Pancreas (tissue), 10 donors: ENCODE results near the gene TRAT1. TPM values are rescaled to one million over a fixed set of nuclear protein-coding genes. Genes with fewer than 3 reads are reported as not detected.

ENCODE experiments used
- ATAC-seq, 4 donors: fragments of 200-7000 bp; cut with Tn5 transposase; one replicate each; pipeline versions ENCODE4 v1.8.0 to v1.9.1; 2020; ENCODE audit warnings: mild to moderate bottlenecking in 4 of 4, moderate library complexity in 4 of 4
- DNase-seq, 6 donors: peaks; one replicate each; pipeline ENCODE4 v3.0.0-alpha.2; 2020
- FAIRE-seq: peaks from 2 replicates; lab custom pipeline; 2012; peaks lifted over from hg19 to GRCh38; lab: Jason Lieb, UNC
- H3K27ac ChIP-seq, 4 donors: fragments of 200-600 bp; sonication (generic); 1 replicate in 3 of 4; 2 replicates in 1 of 4; pipeline versions ENCODE4 v1.5.0 to v1.8.0; 2020
- H3K27me3 ChIP-seq, 4 donors: fragments of 200-600 bp; one replicate each; pipeline ENCODE4 v1.8.0; 2021
- H3K36me3 ChIP-seq, 3 donors: fragments of 200-600 bp; sonication (generic) in 1 of 3; one replicate each; pipeline versions ENCODE4 v1.5.0 to v1.8.0; 2020 to 2021
- H3K4me1 ChIP-seq, 3 donors: fragments of 200-600 bp; one replicate each; pipeline ENCODE4 v1.8.0; 2021
- H3K4me3 ChIP-seq, 4 donors: fragments of 200-600 bp; sonication (generic) in 2 of 4; one replicate each; pipeline versions ENCODE4 v1.5.0 to v1.8.0; 2020 to 2021
- H3K9me3 ChIP-seq, 4 donors: fragments of 200-600 bp; one replicate each; pipeline ENCODE4 v1.8.0; 2021
- CTCF ChIP-seq, 4 donors: fragments of 200-600 bp; sonication (generic) in 3 of 4; IDR thresholded peaks; one replicate each; pipeline versions ENCODE4 v1.5.0 to v1.8.0; 2021; ENCODE audit warnings: antibody characterized with exemption in 4 of 4
- WGBS, 2 donors: extraction: QIAGEN DNeasy Blood & Tissue Kit; methylation state at CpG; one replicate each; pipeline ENCODE4 v1.1.7; 2013; 5-methylcytosine and 5-hydroxymethylcytosine counted together
- intact Hi-C, 3 donors: fragments of 100-400 bp; cut with DNase I; formaldehyde crosslinking; loops; one replicate each; pipeline versions ENCODE4 v1.11.1 to v1.14.2; 2022
- polyA plus RNA-seq, 2 donors: library from polyadenylated mRNA; stranded (reverse); fragments of 200-250 nt; gene quantifications; one replicate each; pipeline ENCODE4 v1.2.3, GENCODE V29; 2013
- total RNA-seq, 6 donors: library from RNA; stranded (reverse); fragmentation: NEBNext Ultra II Directional in 4 of 6; extraction: Animal tissue kit (Norgen Biotek cat#: 25700) in 4 of 6; gene quantifications; one replicate each; pipeline versions ENCODE4 v1.2.1 to v1.2.4, GENCODE V29; 2021 to 2023
- donor health status: healthy with polysubstance abuse.
- donor health status: DM: no; HTN: no; CAD: no; lungs with moderate emphysema.
- donor health status: DM: no; HTN: no; CAD: no.
- donor health status: control.
- donor health status: control.
- donor health status: Bipolar disorder and iron deficiency.
- donor health status: DM: yes; HTN: yes; CAD: no.
- donor health status: DM: no; HTN: no; CAD: no.
- donor health status: DM: no; HTN: no; CAD: no.
- donor health status: DM: yes; HTN: yes; CAD: no.

The TRAT1 gene
- total and polyA plus RNA-seq, 8 donors: 0.32 TPM; not detected in 7

- no peaks in the 10 kb centered on the region for H3K27me3 ChIP-seq
- no peak for DNase-seq
- H3K9me3 ChIP-seq: no peaks in the 10 kb centered on the region
- H3K27ac ChIP-seq: no peak overlapping the region
- intact Hi-C loops: no loop called here
- TF ChIP-seq CTCF (IDR thresholded peaks at IDR 0.05): no peak
- WGBS, 2 donors: 93% methylated on average over 2 of the region's 2 CpGs
- H3K4me1 ChIP-seq: no peaks in the 10 kb centered on the region
- no peak for FAIRE-seq
- H3K4me3 ChIP-seq: no peak overlapping the region
- H3K36me3 ChIP-seq: no peaks in the 10 kb centered on the region
- ATAC-seq: no peak
Observed at GRCh38 chr3:108887777-108888176, 65.2 kb downstream of the TRAT1 start.

- Histone ChIP-seq H3K36me3 (no peaks in the 10 kb centered on the region), H3K27me3 (no peaks in the 10 kb centered on the region), H3K9me3 (no peaks in the 10 kb centered on the region), H3K27ac (no peak overlapping the region), H3K4me3 (no peak overlapping the region), H3K4me1 (no peaks in the 10 kb centered on the region)
- 61 to 69% methylated on average over 3 of the region's 3 CpGs for WGBS, 2 donors
- DNase-seq (no peak), FAIRE-seq (no peak), ATAC-seq (no peak)
- intact Hi-C loops: no loop called here
- no peak for TF ChIP-seq CTCF (IDR thresholded peaks at IDR 0.05)
Observed at GRCh38 chr3:108891833-108892232, 69.2 kb downstream of the TRAT1 start.

- no peak overlapping the region for H3K4me3 ChIP-seq
- no peaks in the 10 kb centered on the region for H3K36me3 ChIP-seq
- no peak for FAIRE-seq
- intact Hi-C loops: no loop called here
- H3K9me3 ChIP-seq: no peaks in the 10 kb centered on the region
- 79 to 84% methylated on average over 5 of the region's 5 CpGs for WGBS, 2 donors
- no peaks in the 10 kb centered on the region for H3K4me1 ChIP-seq
- no peaks in the 10 kb centered on the region for H3K27me3 ChIP-seq
- no peak for TF ChIP-seq CTCF (IDR thresholded peaks at IDR 0.05)
- no peak for ATAC-seq
- no peak for DNase-seq
- no peak overlapping the region for H3K27ac ChIP-seq
Observed at GRCh38 chr3:108894981-108895380, 72.4 kb downstream of the TRAT1 start.

GRCh38 chr3:108897883-108898282 is 75.3 kb downstream of the TRAT1 start:
- H3K4me1 ChIP-seq: no peaks in the 10 kb centered on the region
- no peaks in the 10 kb centered on the region for H3K9me3 ChIP-seq
- FAIRE-seq (no peak), ATAC-seq (no peak), DNase-seq (no peak)
- no peaks in the 10 kb centered on the region for H3K36me3 ChIP-seq
- intact Hi-C loops: no loop called here
- no peak overlapping the region for H3K4me3 ChIP-seq
- TF ChIP-seq CTCF (IDR thresholded peaks at IDR 0.05): no peak
- no peaks in the 10 kb centered on the region for H3K27me3 ChIP-seq
- H3K27ac ChIP-seq: no peak overlapping the region
- WGBS, 2 donors: 55 to 87% methylated on average over 3 of the region's 3 CpGs

GRCh38 chr3:108899530-108899929 is 76.9 kb downstream of the TRAT1 start:
- ATAC-seq (no peak), DNase-seq (no peak), FAIRE-seq (no peak)
- intact Hi-C loops: no loop called here
- 76% methylated on average over 3 of the region's 3 CpGs for WGBS, 2 donors
- Histone ChIP-seq H3K27me3 (no peaks in the 10 kb centered on the region), H3K9me3 (no peaks in the 10 kb centered on the region), H3K4me1 (no peaks in the 10 kb centered on the region), H3K36me3 (no peaks in the 10 kb centered on the region), H3K27ac (no peak overlapping the region), H3K4me3 (no peak overlapping the region)
- no peak for TF ChIP-seq CTCF (IDR thresholded peaks at IDR 0.05)

Other genes with a start within 250 kb of the TRAT1 start
- gene CIP2A, start 233.3 kb upstream of the TRAT1 start, total RNA-seq: 1 to 10 TPM in 3 of 6 donors, under 1 TPM in 3; 0.23 to 1.5 (median 1.0) TPM
- gene CIP2A, start 233.3 kb upstream of the TRAT1 start, polyA plus RNA-seq: 1 to 10 TPM in 1 of 2 donors, under 1 TPM in 1; 0.19 to 1.0 TPM
- gene DZIP3, start 233.1 kb upstream of the TRAT1 start, total RNA-seq: 1 to 10 TPM; 2.8 to 9.9 (median 6.0) TPM
- 10 to 100 TPM in 1 of 2 donors, 1 to 10 TPM in 1; 3.5 to 12.3 TPM for gene DZIP3, start 233.1 kb upstream of the TRAT1 start, polyA plus RNA-seq
- gene RETNLB, start 65.4 kb upstream of the TRAT1 start, total RNA-seq: not detected
- gene RETNLB, start 65.4 kb upstream of the TRAT1 start, polyA plus RNA-seq: not detected
- gene GUCA1C, start 131.1 kb downstream of the TRAT1 start, total RNA-seq: 10 to 100 TPM in 4 of 6 donors, 1 to 10 TPM in 2; 6.2 to 21.0 (median 18.2) TPM
- gene GUCA1C, start 131.1 kb downstream of the TRAT1 start, polyA plus RNA-seq: 10 to 100 TPM in 1 of 2 donors, 1 to 10 TPM in 1; 2.9 to 13.0 TPM